GM23338 (cell line): Measurements from ENCODE around the gene IRF8. TPM values are rescaled to one million over a fixed set of nuclear protein-coding genes. Genes with fewer than 3 reads are reported as not detected.

Source experiments
- ATAC-seq: fragments of 200-7000 bp; cut with Tn5 transposase; 3 replicates; pipeline ENCODE4 v1.9.1; 2020
- DNase-seq: peaks from one replicate; pipeline ENCODE4 v3.0.0-alpha.2; 2015; ENCODE audit warnings: low spot score
- H2AFZ ChIP-seq: fragments of 200-600 bp; sonication (generic); 2 replicates; pipeline ENCODE4 v1.8.0; 2016; ENCODE audit warnings: antibody characterized with exemption, mild to moderate bottlenecking, moderate library complexity
- H3F3A ChIP-seq: fragments of 200-600 bp; sonication (generic); replicated peaks from 2 replicates; pipeline ENCODE4 v1.8.0; 2017; ENCODE audit warnings: antibody characterized with exemption, mixed run types, low read depth
- H3K27ac ChIP-seq: fragments of 200-600 bp; sonication (generic); 2 replicates; pipeline ENCODE4 v1.6.1; 2016; ENCODE audit warnings: low read depth
- H3K27me3 ChIP-seq: fragments of 200-600 bp; sonication (generic); 2 replicates; pipeline ENCODE4 v1.8.0; 2016; ENCODE audit warnings: mild to moderate bottlenecking, mixed run types, moderate library complexity; ENCODE audit not compliant: insufficient read depth
- H3K36me3 ChIP-seq: fragments of 200-600 bp; sonication (generic); 2 replicates; pipeline ENCODE4 v1.8.0; 2016; ENCODE audit warnings: mild to moderate bottlenecking; ENCODE audit not compliant: insufficient read depth
- H3K4me1 ChIP-seq: fragments of 200-600 bp; sonication (generic); 2 replicates; pipeline ENCODE4 v1.8.0; 2016; ENCODE audit warnings: mild to moderate bottlenecking, moderate library complexity; ENCODE audit not compliant: insufficient read depth
- H3K4me2 ChIP-seq: fragments of 200-600 bp; sonication (generic); 2 replicates; pipeline ENCODE4 v1.7.1; 2017; ENCODE audit warnings: mixed run types
- H3K4me3 ChIP-seq: fragments of 200-600 bp; sonication (generic); 2 replicates; pipeline ENCODE4 v1.6.1; 2016; ENCODE audit warnings: mixed run types
- H3K79me2 ChIP-seq: fragments of 200-600 bp; sonication (generic); replicated peaks from 2 replicates; pipeline ENCODE4 v1.8.0; 2017; ENCODE audit warnings: mild to moderate bottlenecking; ENCODE audit not compliant: insufficient read depth
- H3K9me2 ChIP-seq: fragments of 200-600 bp; sonication (generic); 2 replicates; pipeline ENCODE4 v1.8.0; 2017; ENCODE audit not compliant: insufficient read depth
- H4K20me1 ChIP-seq: fragments of 200-600 bp; sonication (generic); replicated peaks from 2 replicates; pipeline ENCODE4 v1.8.0; 2017; ENCODE audit warnings: mild to moderate bottlenecking; ENCODE audit not compliant: insufficient read depth
- H3K27ac Mint-ChIP-seq: 2 replicates; pipeline ENCODE4 v1.8.0; 2020; ENCODE audit warnings: inconsistent platforms, mild to moderate bottlenecking, moderate library complexity, mixed read lengths
- H3K27me3 Mint-ChIP-seq: 3 replicates; pipeline ENCODE4 v1.8.0; 2022; ENCODE audit warnings: low read depth, mild to moderate bottlenecking, moderate library complexity, mixed read lengths, inconsistent platforms; ENCODE audit not compliant: insufficient read depth, poor library complexity
- H3K36me3 Mint-ChIP-seq: 3 replicates; pipeline ENCODE4 v1.8.0; 2021; ENCODE audit warnings: low read depth, mild to moderate bottlenecking, inconsistent platforms, moderate library complexity, mixed read lengths
- H3K4me1 Mint-ChIP-seq: 3 replicates; pipeline ENCODE4 v1.8.0; 2020; ENCODE audit warnings: mild to moderate bottlenecking, inconsistent platforms, mixed read lengths
- H3K4me3 Mint-ChIP-seq: 3 replicates; pipeline ENCODE4 v1.8.0; 2021; ENCODE audit warnings: moderate library complexity, mild to moderate bottlenecking, inconsistent platforms, mixed read lengths
- H3K9me3 Mint-ChIP-seq: 3 replicates; pipeline ENCODE4 v1.8.0; 2020; ENCODE audit warnings: moderate library complexity, mild to moderate bottlenecking, inconsistent platforms, mixed read lengths
- CREB1 ChIP-seq: fragments of 250-450 bp; sonication (Bioruptor Pico); IDR thresholded peaks from 2 replicates; pipeline ENCODE4 v1.5.0; 2020; ENCODE audit warnings: low read depth, mild to moderate bottlenecking, moderate library complexity
- EZH2 ChIP-seq: fragments of 200-600 bp; sonication (generic); IDR thresholded peaks from one replicate; pipeline ENCODE4 v1.8.0; 2017; ENCODE audit warnings: antibody characterized with exemption, mild to moderate bottlenecking, low read depth; ENCODE audit not compliant: unreplicated experiment
- EZH2phosphoT487 ChIP-seq: fragments of 200-600 bp; sonication (generic); IDR thresholded peaks from one replicate; pipeline ENCODE4 v1.8.1; 2018; ENCODE audit warnings: antibody characterized with exemption; ENCODE audit not compliant: unreplicated experiment
- JUNB ChIP-seq: IDR thresholded peaks from one replicate; pipeline ENCODE4 v1.6.1; 2016; ENCODE audit warnings: antibody characterized with exemption; ENCODE audit not compliant: unreplicated experiment
- NANOG ChIP-seq: IDR thresholded peaks from 2 replicates; pipeline ENCODE4 v1.6.1; 2016; ENCODE audit warnings: antibody characterized with exemption, borderline replicate concordance
- POLR2AphosphoS5 ChIP-seq: IDR thresholded peaks from 2 replicates; pipeline ENCODE4 v1.6.1; 2016; ENCODE audit warnings: antibody characterized with exemption, low read depth
- STAT1 ChIP-seq: IDR thresholded peaks from one replicate; pipeline ENCODE4 v1.6.1; 2016; ENCODE audit warnings: antibody characterized with exemption; ENCODE audit not compliant: unreplicated experiment
- ZNF114 ChIP-seq: fragments of 250-450 bp; sonication (Bioruptor Pico); IDR thresholded peaks from 2 replicates; pipeline ENCODE4 v1.5.0; 2020; ENCODE audit warnings: mild to moderate bottlenecking, moderate library complexity
- ZNF331 ChIP-seq: fragments of 250-450 bp; sonication (Bioruptor Pico); IDR thresholded peaks from 2 replicates; pipeline ENCODE4 v1.5.0; 2020; ENCODE audit warnings: low read depth, mild to moderate bottlenecking, moderate library complexity
- polyA plus RNA-seq: library from polyadenylated mRNA; unstranded; fragments of >200 nt; fragmentation: Nextera tagmentation; extraction: Ambion mirVana; gene quantifications from 2 replicates; pipeline ENCODE4 v1.2.1, GENCODE V29; 2016
- total RNA-seq: library from RNA; depleted of rRNA; stranded (reverse); fragments of >200 nt; shearing (Covaris generic); gene quantifications from 2 replicates; pipeline ENCODE4 v1.2.3, GENCODE V29; 2014
- TF ChIP-seq, protein P1 (sequence below): IDR thresholded peaks from one replicate; pipeline ENCODE4 v1.6.1; 2018; ENCODE audit warnings: antibody characterized with exemption; ENCODE audit not compliant: unreplicated experiment
- TF ChIP-seq, protein P2 (sequence below): fragments of 250-450 bp; sonication (Bioruptor Pico); IDR thresholded peaks from 2 replicates; pipeline ENCODE4 v1.5.0; 2020; ENCODE audit warnings: mild to moderate bottlenecking, moderate library complexity
- TF ChIP-seq, protein P3 (sequence below): IDR thresholded peaks from 2 replicates; pipeline ENCODE4 v1.6.1; 2016; ENCODE audit warnings: antibody characterized with exemption
- TF ChIP-seq, protein P4 (sequence below), 2 experiments: fragments of 200-600 bp in 1 of 2; sonication (generic) in 1 of 2; conservative IDR thresholded peaks; 2 replicates each; pipeline versions ENCODE4 v1.5.1 to v1.6.1; 2016 to 2017; ENCODE audit warnings: antibody characterized with exemption in 2 of 2, low read depth in 2 of 2, mild to moderate bottlenecking in 2 of 2, moderate library complexity in 1 of 2

The IRF8 gene
- total and polyA plus RNA-seq, 2 experiments from 2014 or later = 0.47 to 2.8 TPM

DNA sequence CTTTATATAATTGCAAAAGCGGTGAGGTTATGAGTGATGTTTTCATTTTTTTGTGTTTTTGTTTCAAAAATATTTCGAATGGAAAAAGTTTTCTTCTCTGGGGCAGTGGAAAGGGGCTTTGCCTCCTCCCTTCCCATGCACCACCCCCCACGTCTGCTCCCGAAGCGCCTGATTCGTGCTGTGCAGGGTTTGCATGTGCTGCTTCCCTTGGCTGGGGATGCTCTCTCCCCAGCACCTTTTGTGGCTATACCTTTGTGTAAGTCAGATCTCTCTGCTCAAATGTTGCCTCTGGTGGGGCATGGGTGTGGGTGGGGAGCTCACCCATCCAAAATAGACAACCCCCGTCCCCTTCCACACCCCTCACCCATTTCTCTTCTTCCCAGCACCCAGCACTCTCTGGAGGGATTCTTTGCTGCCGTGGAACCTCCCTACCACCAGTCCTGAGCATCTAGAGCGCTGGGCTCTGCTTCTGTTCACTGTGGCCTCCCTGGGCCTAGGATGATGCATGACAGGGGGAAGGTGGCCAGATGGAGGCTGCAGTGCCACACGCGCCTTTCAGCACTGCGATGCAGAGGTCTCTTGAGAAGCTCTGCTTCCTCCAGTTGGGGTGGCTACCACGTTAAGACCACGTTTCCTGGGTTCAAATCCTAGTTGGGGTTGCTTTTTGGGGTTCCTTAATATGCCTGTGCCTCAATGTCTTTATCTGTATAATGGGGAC, 71.2 kb downstream of the IRF8 start:
- H3K4me2 ChIP-seq = no peak overlapping the region
- no peaks in the 10 kb centered on the region for H3K27me3 ChIP-seq
- H3K4me1 Mint-ChIP-seq = peaks cover 11% of the 10 kb centered on the region
- no peak overlapping the region for H3K4me3 ChIP-seq
- H3K9me3 Mint-ChIP-seq = peaks cover 15% of the 10 kb centered on the region
- TF ChIP-seq EZH2phosphoT487 (no peak), STAT1 (no peak), EZH2 (no peak), JUNB (no peak), ZNF114 (no peak), ZNF331 (no peak), NANOG (no peak), CREB1 (CRISPR knock-in tag) (no peak), POLR2AphosphoS5 (no peak)
- TF ChIP-seq, protein P1, sequence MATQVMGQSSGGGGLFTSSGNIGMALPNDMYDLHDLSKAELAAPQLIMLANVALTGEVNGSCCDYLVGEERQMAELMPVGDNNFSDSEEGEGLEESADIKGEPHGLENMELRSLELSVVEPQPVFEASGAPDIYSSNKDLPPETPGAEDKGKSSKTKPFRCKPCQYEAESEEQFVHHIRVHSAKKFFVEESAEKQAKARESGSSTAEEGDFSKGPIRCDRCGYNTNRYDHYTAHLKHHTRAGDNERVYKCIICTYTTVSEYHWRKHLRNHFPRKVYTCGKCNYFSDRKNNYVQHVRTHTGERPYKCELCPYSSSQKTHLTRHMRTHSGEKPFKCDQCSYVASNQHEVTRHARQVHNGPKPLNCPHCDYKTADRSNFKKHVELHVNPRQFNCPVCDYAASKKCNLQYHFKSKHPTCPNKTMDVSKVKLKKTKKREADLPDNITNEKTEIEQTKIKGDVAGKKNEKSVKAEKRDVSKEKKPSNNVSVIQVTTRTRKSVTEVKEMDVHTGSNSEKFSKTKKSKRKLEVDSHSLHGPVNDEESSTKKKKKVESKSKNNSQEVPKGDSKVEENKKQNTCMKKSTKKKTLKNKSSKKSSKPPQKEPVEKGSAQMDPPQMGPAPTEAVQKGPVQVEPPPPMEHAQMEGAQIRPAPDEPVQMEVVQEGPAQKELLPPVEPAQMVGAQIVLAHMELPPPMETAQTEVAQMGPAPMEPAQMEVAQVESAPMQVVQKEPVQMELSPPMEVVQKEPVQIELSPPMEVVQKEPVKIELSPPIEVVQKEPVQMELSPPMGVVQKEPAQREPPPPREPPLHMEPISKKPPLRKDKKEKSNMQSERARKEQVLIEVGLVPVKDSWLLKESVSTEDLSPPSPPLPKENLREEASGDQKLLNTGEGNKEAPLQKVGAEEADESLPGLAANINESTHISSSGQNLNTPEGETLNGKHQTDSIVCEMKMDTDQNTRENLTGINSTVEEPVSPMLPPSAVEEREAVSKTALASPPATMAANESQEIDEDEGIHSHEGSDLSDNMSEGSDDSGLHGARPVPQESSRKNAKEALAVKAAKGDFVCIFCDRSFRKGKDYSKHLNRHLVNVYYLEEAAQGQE = no peak
- TF ChIP-seq, protein P2, sequence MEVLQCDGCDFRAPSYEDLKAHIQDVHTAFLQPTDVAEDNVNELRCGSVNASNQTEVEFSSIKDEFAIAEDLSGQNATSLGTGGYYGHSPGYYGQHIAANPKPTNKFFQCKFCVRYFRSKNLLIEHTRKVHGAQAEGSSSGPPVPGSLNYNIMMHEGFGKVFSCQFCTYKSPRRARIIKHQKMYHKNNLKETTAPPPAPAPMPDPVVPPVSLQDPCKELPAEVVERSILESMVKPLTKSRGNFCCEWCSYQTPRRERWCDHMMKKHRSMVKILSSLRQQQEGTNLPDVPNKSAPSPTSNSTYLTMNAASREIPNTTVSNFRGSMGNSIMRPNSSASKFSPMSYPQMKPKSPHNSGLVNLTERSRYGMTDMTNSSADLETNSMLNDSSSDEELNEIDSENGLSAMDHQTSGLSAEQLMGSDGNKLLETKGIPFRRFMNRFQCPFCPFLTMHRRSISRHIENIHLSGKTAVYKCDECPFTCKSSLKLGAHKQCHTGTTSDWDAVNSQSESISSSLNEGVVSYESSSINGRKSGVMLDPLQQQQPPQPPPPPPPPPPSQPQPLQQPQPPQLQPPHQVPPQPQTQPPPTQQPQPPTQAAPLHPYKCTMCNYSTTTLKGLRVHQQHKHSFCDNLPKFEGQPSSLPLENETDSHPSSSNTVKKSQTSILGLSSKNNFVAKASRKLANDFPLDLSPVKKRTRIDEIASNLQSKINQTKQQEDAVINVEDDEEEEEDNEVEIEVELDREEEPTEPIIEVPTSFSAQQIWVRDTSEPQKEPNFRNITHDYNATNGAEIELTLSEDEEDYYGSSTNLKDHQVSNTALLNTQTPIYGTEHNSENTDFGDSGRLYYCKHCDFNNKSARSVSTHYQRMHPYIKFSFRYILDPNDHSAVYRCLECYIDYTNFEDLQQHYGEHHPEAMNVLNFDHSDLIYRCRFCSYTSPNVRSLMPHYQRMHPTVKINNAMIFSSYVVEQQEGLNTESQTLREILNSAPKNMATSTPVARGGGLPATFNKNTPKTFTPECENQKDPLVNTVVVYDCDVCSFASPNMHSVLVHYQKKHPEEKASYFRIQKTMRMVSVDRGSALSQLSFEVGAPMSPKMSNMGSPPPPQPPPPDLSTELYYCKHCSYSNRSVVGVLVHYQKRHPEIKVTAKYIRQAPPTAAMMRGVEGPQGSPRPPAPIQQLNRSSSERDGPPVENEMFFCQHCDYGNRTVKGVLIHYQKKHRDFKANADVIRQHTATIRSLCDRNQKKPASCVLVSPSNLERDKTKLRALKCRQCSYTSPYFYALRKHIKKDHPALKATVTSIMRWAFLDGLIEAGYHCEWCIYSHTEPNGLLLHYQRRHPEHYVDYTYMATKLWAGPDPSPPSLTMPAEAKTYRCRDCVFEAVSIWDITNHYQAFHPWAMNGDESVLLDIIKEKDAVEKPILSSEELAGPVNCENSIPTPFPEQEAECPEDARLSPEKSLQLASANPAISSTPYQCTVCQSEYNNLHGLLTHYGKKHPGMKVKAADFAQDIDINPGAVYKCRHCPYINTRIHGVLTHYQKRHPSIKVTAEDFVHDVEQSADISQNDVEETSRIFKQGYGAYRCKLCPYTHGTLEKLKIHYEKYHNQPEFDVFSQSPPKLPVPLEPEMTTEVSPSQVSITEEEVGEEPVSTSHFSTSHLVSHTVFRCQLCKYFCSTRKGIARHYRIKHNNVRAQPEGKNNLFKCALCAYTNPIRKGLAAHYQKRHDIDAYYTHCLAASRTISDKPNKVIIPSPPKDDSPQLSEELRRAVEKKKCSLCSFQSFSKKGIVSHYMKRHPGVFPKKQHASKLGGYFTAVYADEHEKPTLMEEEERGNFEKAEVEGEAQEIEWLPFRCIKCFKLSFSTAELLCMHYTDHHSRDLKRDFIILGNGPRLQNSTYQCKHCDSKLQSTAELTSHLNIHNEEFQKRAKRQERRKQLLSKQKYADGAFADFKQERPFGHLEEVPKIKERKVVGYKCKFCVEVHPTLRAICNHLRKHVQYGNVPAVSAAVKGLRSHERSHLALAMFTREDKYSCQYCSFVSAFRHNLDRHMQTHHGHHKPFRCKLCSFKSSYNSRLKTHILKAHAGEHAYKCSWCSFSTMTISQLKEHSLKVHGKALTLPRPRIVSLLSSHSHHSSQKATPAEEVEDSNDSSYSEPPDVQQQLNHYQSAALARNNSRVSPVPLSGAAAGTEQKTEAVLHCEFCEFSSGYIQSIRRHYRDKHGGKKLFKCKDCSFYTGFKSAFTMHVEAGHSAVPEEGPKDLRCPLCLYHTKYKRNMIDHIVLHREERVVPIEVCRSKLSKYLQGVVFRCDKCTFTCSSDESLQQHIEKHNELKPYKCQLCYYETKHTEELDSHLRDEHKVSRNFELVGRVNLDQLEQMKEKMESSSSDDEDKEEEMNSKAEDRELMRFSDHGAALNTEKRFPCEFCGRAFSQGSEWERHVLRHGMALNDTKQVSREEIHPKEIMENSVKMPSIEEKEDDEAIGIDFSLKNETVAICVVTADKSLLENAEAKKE = no peak
- TF ChIP-seq, protein P3, sequence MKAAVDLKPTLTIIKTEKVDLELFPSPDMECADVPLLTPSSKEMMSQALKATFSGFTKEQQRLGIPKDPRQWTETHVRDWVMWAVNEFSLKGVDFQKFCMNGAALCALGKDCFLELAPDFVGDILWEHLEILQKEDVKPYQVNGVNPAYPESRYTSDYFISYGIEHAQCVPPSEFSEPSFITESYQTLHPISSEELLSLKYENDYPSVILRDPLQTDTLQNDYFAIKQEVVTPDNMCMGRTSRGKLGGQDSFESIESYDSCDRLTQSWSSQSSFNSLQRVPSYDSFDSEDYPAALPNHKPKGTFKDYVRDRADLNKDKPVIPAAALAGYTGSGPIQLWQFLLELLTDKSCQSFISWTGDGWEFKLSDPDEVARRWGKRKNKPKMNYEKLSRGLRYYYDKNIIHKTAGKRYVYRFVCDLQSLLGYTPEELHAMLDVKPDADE = no peak
- TF ChIP-seq, protein P4, sequence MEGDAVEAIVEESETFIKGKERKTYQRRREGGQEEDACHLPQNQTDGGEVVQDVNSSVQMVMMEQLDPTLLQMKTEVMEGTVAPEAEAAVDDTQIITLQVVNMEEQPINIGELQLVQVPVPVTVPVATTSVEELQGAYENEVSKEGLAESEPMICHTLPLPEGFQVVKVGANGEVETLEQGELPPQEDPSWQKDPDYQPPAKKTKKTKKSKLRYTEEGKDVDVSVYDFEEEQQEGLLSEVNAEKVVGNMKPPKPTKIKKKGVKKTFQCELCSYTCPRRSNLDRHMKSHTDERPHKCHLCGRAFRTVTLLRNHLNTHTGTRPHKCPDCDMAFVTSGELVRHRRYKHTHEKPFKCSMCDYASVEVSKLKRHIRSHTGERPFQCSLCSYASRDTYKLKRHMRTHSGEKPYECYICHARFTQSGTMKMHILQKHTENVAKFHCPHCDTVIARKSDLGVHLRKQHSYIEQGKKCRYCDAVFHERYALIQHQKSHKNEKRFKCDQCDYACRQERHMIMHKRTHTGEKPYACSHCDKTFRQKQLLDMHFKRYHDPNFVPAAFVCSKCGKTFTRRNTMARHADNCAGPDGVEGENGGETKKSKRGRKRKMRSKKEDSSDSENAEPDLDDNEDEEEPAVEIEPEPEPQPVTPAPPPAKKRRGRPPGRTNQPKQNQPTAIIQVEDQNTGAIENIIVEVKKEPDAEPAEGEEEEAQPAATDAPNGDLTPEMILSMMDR (conservative IDR thresholded peaks at IDR 0.05; ENCODE audit: low read depth in 2 of 2) = no peak
- ATAC-seq = no peak
- no peak for DNase-seq
- no peaks in the 10 kb centered on the region for H3K36me3 ChIP-seq
- H3K36me3 Mint-ChIP-seq = peaks cover 10% of the 10 kb centered on the region
- H3K4me3 Mint-ChIP-seq = no peak overlapping the region
- no peak overlapping the region for H3K27ac Mint-ChIP-seq
- peaks cover 22% of the 10 kb centered on the region for H3K27me3 Mint-ChIP-seq
- H3K4me1 ChIP-seq = no peaks in the 10 kb centered on the region
- no peak overlapping the region for H2AFZ ChIP-seq
- H3K9me2 ChIP-seq = no peaks in the 10 kb centered on the region
- H3K79me2 ChIP-seq = no peaks in the 10 kb centered on the region
- no peaks in the 10 kb centered on the region for H3F3A ChIP-seq
- no peak overlapping the region for H3K27ac ChIP-seq
- no peaks in the 10 kb centered on the region for H4K20me1 ChIP-seq
